PFSK-1 (cell line): Measurements from ENCODE around the gene CD300C.

Source experiments
- FOXP2 ChIP-seq: optimal IDR thresholded peaks from 2 replicates; pipeline ENCODE3; 2011; ENCODE audit warnings: borderline replicate concordance, control low read depth, inconsistent platforms; ENCODE audit not compliant: insufficient read depth; ENCODE audit errors: extremely low read length, extremely low read depth
- POLR2AphosphoS5 ChIP-seq: IDR thresholded peaks from 2 replicates; pipeline ENCODE4 v1.6.1; 2012; ENCODE audit warnings: low read depth, mild to moderate bottlenecking, control low read depth, low read length, moderate library complexity
- REST ChIP-seq, 2 experiments: IDR thresholded peaks; 2 replicates each; pipeline versions ENCODE4 v1.6.1 to v1.8.0; 2011 to 2012; ENCODE audit warnings: low read depth in 2 of 2, low read length in 2 of 2, control low read depth in 1 of 2, inconsistent platforms in 1 of 2, mild to moderate bottlenecking in 1 of 2, moderate library complexity in 1 of 2; ENCODE audit not compliant: insufficient read depth in 1 of 2
- SIN3A ChIP-seq: IDR thresholded peaks from 2 replicates; pipeline ENCODE4 v1.6.1; 2012; ENCODE audit warnings: mild to moderate bottlenecking, low read length, moderate library complexity, borderline replicate concordance; ENCODE audit not compliant: insufficient read depth
- TAF1 ChIP-seq: IDR thresholded peaks from 2 replicates; pipeline ENCODE4 v1.6.1; 2012; ENCODE audit warnings: low read length, control low read depth, borderline replicate concordance; ENCODE audit not compliant: insufficient read depth

CD300C gene

GRCh38 chr17:74515941-74516340 is 30.0 kb downstream of the CD300C start:
- TF ChIP-seq SIN3A, result no peak
- no peak for TF ChIP-seq FOXP2
- TF ChIP-seq REST (IDR thresholded peaks at IDR 0.05; ENCODE audit: insufficient read depth in 1 of 2, low read depth in 2 of 2, low read length in 2 of 2), result no peak

- TF ChIP-seq TAF1 (no peak), FOXP2 (no peak), SIN3A (no peak), REST (IDR thresholded peaks at IDR 0.05; ENCODE audit: insufficient read depth in 1 of 2, low read depth in 2 of 2, low read length in 2 of 2) (no peak), POLR2AphosphoS5 (no peak)
Observed at GRCh38 chr17:74514632-74515334, 31.1 kb downstream of the CD300C start.

GRCh38 chr17:74513987-74514631 is 31.8 kb downstream of the CD300C start:
- TF ChIP-seq FOXP2 (no peak), REST (IDR thresholded peaks at IDR 0.05; ENCODE audit: insufficient read depth in 1 of 2, low read depth in 2 of 2, low read length in 2 of 2) (no peak), TAF1 (no peak), SIN3A (no peak)

- no peak for TF ChIP-seq SIN3A
- no peak for TF ChIP-seq POLR2AphosphoS5
- TF ChIP-seq REST (IDR thresholded peaks at IDR 0.05; ENCODE audit: insufficient read depth in 1 of 2, low read depth in 2 of 2, low read length in 2 of 2), result no peak
- no peak for TF ChIP-seq TAF1
- no peak for TF ChIP-seq FOXP2
Observed at GRCh38 chr17:74512624-74513091, 33.3 kb downstream of the CD300C start.
